Endothelial cell of umbilical vein (primary cell): ENCODE data around the gene LZTS2.

Experiments used
- CTCF ChIP-seq, 2 donors: IDR thresholded peaks; 1 replicate in 1 of 2; 2 replicates in 1 of 2; pipeline ENCODE4 v1.5.1; 2011; ENCODE audit warnings: low read length in 2 of 2, mild to moderate bottlenecking in 2 of 2, moderate library complexity in 2 of 2, control low read depth in 1 of 2, inconsistent platforms in 1 of 2, low read depth in 1 of 2; ENCODE audit not compliant: insufficient read depth in 1 of 2; ENCODE audit errors: extremely low read depth in 1 of 2
- EZH2 ChIP-seq: IDR thresholded peaks from 2 replicates; pipeline ENCODE4 v1.6.1; 2012; ENCODE audit warnings: borderline replicate concordance, low read depth, mild to moderate bottlenecking, moderate library complexity, low read length, inconsistent platforms; ENCODE audit not compliant: severe bottlenecking
- FOS ChIP-seq: IDR thresholded peaks from 2 replicates; pipeline ENCODE4 v1.6.1; 2011; ENCODE audit warnings: mild to moderate bottlenecking, low read length, moderate library complexity, borderline replicate concordance; ENCODE audit not compliant: insufficient read depth
- GATA2 ChIP-seq: IDR thresholded peaks from 2 replicates; pipeline ENCODE4 v1.7.0; 2011; ENCODE audit warnings: low read depth, mild to moderate bottlenecking, moderate library complexity, mixed read lengths, low read length; ENCODE audit not compliant: insufficient read length, insufficient read depth
- JUN ChIP-seq: IDR thresholded peaks from 2 replicates; pipeline ENCODE4 v1.6.1; 2011; ENCODE audit warnings: borderline replicate concordance, low read depth; ENCODE audit not compliant: insufficient read length, insufficient read depth
- MAX ChIP-seq: IDR thresholded peaks from 2 replicates; pipeline ENCODE4 v1.6.1; 2011; ENCODE audit not compliant: insufficient read depth, insufficient read length
- MYC ChIP-seq: IDR thresholded peaks from one replicate; pipeline ENCODE4 v1.6.1; 2011; ENCODE audit warnings: mild to moderate bottlenecking, low read depth, low read length
- POLR2A ChIP-seq: IDR thresholded peaks from 2 replicates; pipeline ENCODE4 v1.6.1; 2012; ENCODE audit warnings: low read depth, mild to moderate bottlenecking, control low read depth, low read length
- POLR2AphosphoS5 ChIP-seq: IDR thresholded peaks from 2 replicates; pipeline ENCODE4 v1.6.1; 2012; ENCODE audit warnings: low read depth, mild to moderate bottlenecking, control low read depth, low read length, moderate library complexity; ENCODE audit not compliant: insufficient read depth

- TF ChIP-seq POLR2AphosphoS5: no peak
- TF ChIP-seq EZH2: no peak
- TF ChIP-seq MYC: no peak
- TF ChIP-seq CTCF (IDR thresholded peaks at IDR 0.05; ENCODE audit: extremely low read depth in 1 of 2, insufficient read depth in 1 of 2, low read depth in 1 of 2, low read length in 2 of 2): no peak
- TF ChIP-seq POLR2A: no peak
- TF ChIP-seq JUN: no peak
- TF ChIP-seq MAX: no peak
- TF ChIP-seq FOS: no peak
- no peak for TF ChIP-seq GATA2
Measured at GRCh38 chr10:101033276-101033675, 33.7 kb downstream of the LZTS2 start.
